Type B pancreatic cell (in vitro differentiated cells): ENCODE results near the gene PRKAR1B. TPM values are rescaled to one million over a fixed set of nuclear protein-coding genes. Genes with fewer than 3 reads are reported as not detected.

Source experiments
- DNase-seq: peaks from one replicate; pipeline ENCODE4 v3.0.0; 2021; ENCODE audit warnings: mixed read lengths; ENCODE audit not compliant: unreplicated experiment; ENCODE audit errors: extremely low spot score
- H3K27ac Mint-ChIP-seq: 2 replicates; pipeline ENCODE4 v1.8.0; 2021; ENCODE audit warnings: mild to moderate bottlenecking, mixed read lengths
- H3K27me3 Mint-ChIP-seq: 2 replicates; pipeline ENCODE4 v1.8.0; 2021; ENCODE audit warnings: mixed read lengths
- H3K36me3 Mint-ChIP-seq: 2 replicates; pipeline ENCODE4 v1.8.0; 2021; ENCODE audit warnings: mixed read lengths
- H3K4me1 Mint-ChIP-seq: one replicate; pipeline ENCODE4 v1.8.0; 2021; ENCODE audit warnings: mixed read lengths; ENCODE audit not compliant: unreplicated experiment
- H3K4me3 Mint-ChIP-seq: 2 replicates; pipeline ENCODE4 v1.8.0; 2021; ENCODE audit warnings: mild to moderate bottlenecking, mixed read lengths
- H3K9me3 Mint-ChIP-seq: 2 replicates; pipeline ENCODE4 v1.8.0; 2021; ENCODE audit warnings: mixed read lengths
- CTCF ChIP-seq: fragments of 200-600 bp; sonication (generic); conservative IDR thresholded peaks from 2 replicates; pipeline ENCODE4 v1.5.0; 2021; ENCODE audit warnings: antibody characterized with exemption, mild to moderate bottlenecking
- total RNA-seq: library from RNA; stranded (reverse); gene quantifications from 2 replicates; pipeline ENCODE4 v1.2.1, GENCODE V29; 2021; ENCODE audit warnings: low replicate concordance

Gene PRKAR1B
- total RNA-seq, 1 donor from 2014 or later: 26.1 TPM

GRCh38 chr7:731440-732085, 4.5 kb upstream of the PRKAR1B start:
- TF ChIP-seq CTCF: no peak
- H3K27ac Mint-ChIP-seq: peak overlapping the region; percentile 67
- no peaks in the 10 kb centered on the region for H3K9me3 Mint-ChIP-seq
- no peak for DNase-seq
- H3K27me3 Mint-ChIP-seq: no peaks in the 10 kb centered on the region
- H3K4me1 Mint-ChIP-seq: peaks cover 9% of the 10 kb centered on the region
- peaks cover 5% of the 10 kb centered on the region for H3K36me3 Mint-ChIP-seq
- peak overlapping the region; percentile 48 for H3K4me3 Mint-ChIP-seq

GRCh38 chr7:730501-731439, 3.7 kb upstream of the PRKAR1B start:
- Mint-ChIP-seq H3K27me3 (no peaks in the 10 kb centered on the region), H3K9me3 (peaks cover 3% of the 10 kb centered on the region), H3K36me3 (peaks cover 8% of the 10 kb centered on the region), H3K4me1 (peaks cover 12% of the 10 kb centered on the region), H3K4me3 (peak overlapping the region; percentile 48), H3K27ac (peak overlapping the region; percentile 67)
- no peak for TF ChIP-seq CTCF
- DNase-seq: no peak

- Mint-ChIP-seq H3K9me3 (peaks cover 12% of the 10 kb centered on the region), H3K4me3 (peak overlapping the region; percentile 77), H3K27me3 (no peaks in the 10 kb centered on the region), H3K4me1 (peaks cover 16% of the 10 kb centered on the region), H3K36me3 (peaks cover 22% of the 10 kb centered on the region), H3K27ac (no peak overlapping the region)
- TF ChIP-seq CTCF: no peak
- no peak for DNase-seq
These were observed 2.3 kb upstream of the PRKAR1B start for GRCh38 chr7:729140-730000.

- H3K27ac Mint-ChIP-seq: peak overlapping the region; percentile 37
- peaks cover 16% of the 10 kb centered on the region for H3K4me1 Mint-ChIP-seq
- no peak for DNase-seq
- peaks cover 20% of the 10 kb centered on the region for H3K9me3 Mint-ChIP-seq
- no peaks in the 10 kb centered on the region for H3K27me3 Mint-ChIP-seq
- no peak for TF ChIP-seq CTCF
- H3K36me3 Mint-ChIP-seq: peaks cover 29% of the 10 kb centered on the region
- H3K4me3 Mint-ChIP-seq: peak overlapping the region; percentile 90
These were observed 1.5 kb upstream of the PRKAR1B start for GRCh38 chr7:728602-729001.

GRCh38 chr7:727806-728460, 852 bp upstream of the PRKAR1B start:
- peak overlapping the region; percentile 37 for H3K27ac Mint-ChIP-seq
- no peak for TF ChIP-seq CTCF
- H3K9me3 Mint-ChIP-seq: peaks cover 21% of the 10 kb centered on the region
- H3K4me3 Mint-ChIP-seq: peak overlapping the region; percentile 90
- DNase-seq: no peak
- no peaks in the 10 kb centered on the region for H3K27me3 Mint-ChIP-seq
- H3K36me3 Mint-ChIP-seq: peaks cover 31% of the 10 kb centered on the region
- peaks cover 16% of the 10 kb centered on the region for H3K4me1 Mint-ChIP-seq
